Karpas-422 (cell line): ENCODE results near the gene KLHL3. TPM values are rescaled to one million over a fixed set of nuclear protein-coding genes. Genes with fewer than 3 reads are reported as not detected.

Experiments
- DNase-seq: peaks from one replicate; pipeline ENCODE4 v3.0.0-alpha.2; 2015
- H2AFZ ChIP-seq: fragments of 200-600 bp; sonication (generic); 2 replicates; pipeline ENCODE4 v1.6.1; 2014; ENCODE audit warnings: antibody characterized with exemption, low read length, mixed read lengths
- H3K27ac ChIP-seq: fragments of 200-600 bp; sonication (generic); 2 replicates; pipeline ENCODE4 v1.5.1; 2014; ENCODE audit warnings: mild to moderate bottlenecking, low read length, moderate library complexity
- H3K27me3 ChIP-seq: fragments of 200-600 bp; sonication (generic); 2 replicates; pipeline ENCODE4 v1.6.1; 2014; ENCODE audit warnings: low read length, mixed read lengths
- H3K36me3 ChIP-seq: fragments of 200-600 bp; sonication (generic); 2 replicates; pipeline ENCODE4 v1.6.1; 2014; ENCODE audit warnings: low read length, mixed read lengths; ENCODE audit not compliant: insufficient read depth
- H3K4me1 ChIP-seq: fragments of 200-600 bp; sonication (generic); 2 replicates; pipeline ENCODE4 v1.6.1; 2014; ENCODE audit warnings: mild to moderate bottlenecking, low read length, mixed read lengths
- H3K4me2 ChIP-seq: fragments of 200-600 bp; sonication (generic); 2 replicates; pipeline ENCODE4 v1.6.1; 2014; ENCODE audit warnings: low read length, low read depth, mild to moderate bottlenecking; ENCODE audit not compliant: poor library complexity, severe bottlenecking
- H3K4me3 ChIP-seq: fragments of 200-600 bp; sonication (generic); 2 replicates; pipeline ENCODE4 v1.5.1; 2014; ENCODE audit warnings: mild to moderate bottlenecking, antibody characterized with exemption, low read length, mixed read lengths
- H3K79me2 ChIP-seq: fragments of 200-600 bp; sonication (generic); 2 replicates; pipeline ENCODE4 v1.6.1; 2014; ENCODE audit warnings: mild to moderate bottlenecking, low read length, mixed read lengths
- H3K9ac ChIP-seq: fragments of 200-600 bp; sonication (generic); 2 replicates; pipeline ENCODE4 v1.6.0; 2014; ENCODE audit warnings: low read length
- H3K9me2 ChIP-seq: fragments of 200-600 bp; sonication (generic), shearing (Covaris generic); replicated peaks from 2 replicates; pipeline ENCODE4 v1.6.0; 2014; ENCODE audit warnings: mild to moderate bottlenecking, low read length, moderate library complexity; ENCODE audit not compliant: insufficient read depth
- H3K9me3 ChIP-seq: fragments of 300-700, 200-600 bp; sonication (generic); 2 replicates; pipeline ENCODE4 v1.6.1; 2014; ENCODE audit warnings: low read length, mixed read lengths
- H4K20me1 ChIP-seq: fragments of 200-600 bp; sonication (generic); 2 replicates; pipeline ENCODE4 v1.6.1; 2014; ENCODE audit warnings: mild to moderate bottlenecking, antibody characterized with exemption, low read length, low read depth; ENCODE audit not compliant: insufficient read depth
- total RNA-seq: library from RNA; depleted of rRNA; stranded (reverse); fragments of >200 nt; shearing (Covaris generic); gene quantifications from 2 replicates; pipeline ENCODE4 v1.2.3, GENCODE V29; 2014; ENCODE audit warnings: low replicate concordance

The KLHL3 gene
- total RNA-seq, 1 experiment from 2014 or later, result 0.67 TPM

DNA sequence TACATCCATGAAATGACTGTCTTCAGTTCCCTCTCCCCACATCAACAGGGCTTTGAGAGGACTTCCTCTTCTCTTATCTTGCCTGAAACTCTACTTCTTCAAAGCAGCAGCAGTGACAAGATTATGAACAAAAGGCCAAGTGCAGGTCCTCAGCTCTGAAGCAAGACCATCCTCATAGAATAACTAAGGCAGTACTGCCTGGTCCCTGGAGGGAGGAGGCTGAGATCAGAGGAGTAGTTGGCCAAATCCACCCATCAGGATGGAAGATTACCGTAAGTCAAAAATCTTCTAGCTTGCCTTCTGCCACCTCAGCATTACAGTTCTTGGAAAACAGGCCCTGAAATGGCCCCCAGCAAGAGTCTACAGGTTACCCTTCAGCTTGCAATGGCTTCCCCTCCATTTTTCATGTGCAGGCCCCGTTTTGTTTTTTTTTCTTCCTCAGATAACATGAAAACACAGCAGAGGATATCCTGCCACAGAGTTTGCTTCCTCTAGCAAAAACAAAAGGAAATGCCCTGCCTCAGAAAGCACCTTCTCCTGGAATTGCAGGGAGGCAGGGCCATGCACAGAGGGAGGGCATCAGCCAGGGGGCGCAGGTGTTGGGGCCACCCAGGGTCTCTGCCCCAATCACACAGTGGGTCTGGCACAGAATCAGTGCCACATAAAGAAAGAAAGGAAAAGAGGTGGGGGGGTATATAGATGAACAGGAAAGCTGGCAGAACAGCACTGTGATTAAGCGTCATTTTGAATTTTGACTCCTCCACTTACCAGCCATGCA lies 40.0 kb downstream of the KLHL3 start:
- Histone ChIP-seq H3K4me2 (no peak overlapping the region), H2AFZ (no peak overlapping the region), H4K20me1 (no peaks in the 10 kb centered on the region), H3K9ac (no peak overlapping the region), H3K27ac (no peak overlapping the region), H3K79me2 (no peaks in the 10 kb centered on the region), H3K4me1 (no peaks in the 10 kb centered on the region), H3K36me3 (no peaks in the 10 kb centered on the region), H3K4me3 (no peak overlapping the region), H3K9me3 (no peaks in the 10 kb centered on the region), H3K27me3 (no peaks in the 10 kb centered on the region), H3K9me2 (no peaks in the 10 kb centered on the region)
- no peak for DNase-seq

DNA sequence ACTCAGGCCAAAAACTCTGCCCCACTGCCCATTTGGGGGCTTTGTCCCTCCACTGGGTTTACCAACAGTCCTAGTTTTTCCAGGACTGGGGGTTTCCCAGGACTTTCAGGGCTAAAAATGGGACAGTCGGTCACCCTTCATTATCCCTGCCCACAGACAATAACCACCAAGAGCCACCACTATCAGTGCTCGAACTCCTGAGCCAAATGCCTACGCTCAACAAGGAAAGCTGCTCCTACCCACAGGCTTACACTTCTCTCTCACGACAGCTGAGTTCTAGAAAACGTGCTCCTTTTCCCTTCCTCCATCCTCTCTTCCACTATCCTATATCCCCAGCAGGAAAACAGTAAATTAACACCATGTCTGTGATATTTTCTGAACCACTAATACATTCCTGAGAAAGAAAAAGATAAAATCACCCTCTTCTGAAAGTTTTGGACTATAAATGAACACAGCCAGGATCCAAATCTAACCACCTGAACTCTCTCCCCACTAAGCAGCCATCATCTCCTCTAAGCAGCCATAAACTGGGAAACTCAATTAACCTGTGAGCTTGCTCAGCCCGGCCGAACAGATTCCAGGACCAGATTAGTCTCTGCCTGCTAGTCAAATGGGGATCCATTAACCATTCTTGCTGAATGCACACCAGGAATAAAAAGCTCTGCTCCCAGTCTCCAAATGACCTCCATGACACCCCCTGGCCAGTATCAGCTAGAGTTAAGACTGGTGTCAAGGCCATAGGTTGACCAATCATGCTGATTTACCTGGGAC lies 41.8 kb downstream of the KLHL3 start:
- Histone ChIP-seq H3K27me3 (no peaks in the 10 kb centered on the region), H3K4me1 (no peaks in the 10 kb centered on the region), H3K27ac (no peak overlapping the region), H3K4me3 (no peak overlapping the region), H3K9me3 (no peaks in the 10 kb centered on the region), H3K36me3 (no peaks in the 10 kb centered on the region), H3K9ac (no peak overlapping the region), H3K79me2 (no peaks in the 10 kb centered on the region), H2AFZ (no peak overlapping the region), H3K9me2 (no peaks in the 10 kb centered on the region), H3K4me2 (no peak overlapping the region), H4K20me1 (no peaks in the 10 kb centered on the region)
- no peak for DNase-seq

DNA sequence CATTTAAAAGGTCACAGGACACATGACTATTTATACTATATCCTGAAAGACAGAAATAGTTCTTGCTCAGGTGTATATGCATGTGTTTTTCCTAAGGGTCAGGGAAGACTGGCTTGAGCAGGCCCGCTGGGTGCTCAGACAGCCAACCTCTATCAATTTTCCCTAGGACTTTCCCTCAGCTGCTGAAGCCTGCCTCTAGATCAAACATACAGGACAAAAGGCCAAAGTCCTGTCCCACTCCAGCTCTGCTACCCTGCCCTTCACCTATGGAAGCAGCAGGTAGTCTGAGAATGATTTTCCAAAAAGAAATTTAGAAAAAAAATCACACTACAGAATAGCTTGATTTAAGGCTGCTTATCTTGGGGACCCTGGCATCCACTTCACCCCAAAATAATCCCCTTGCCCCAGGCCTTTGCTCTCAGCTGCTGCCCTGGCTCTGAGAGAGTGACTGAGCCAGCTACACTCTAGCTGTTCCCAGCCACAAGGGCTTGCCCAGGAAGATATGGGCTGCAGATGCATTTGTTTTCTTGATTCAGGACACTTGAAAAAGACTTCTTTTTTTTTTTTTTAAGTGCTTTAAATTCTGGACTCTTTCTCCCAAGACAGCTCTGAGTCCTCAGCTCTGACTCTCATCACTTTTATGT lies 42.5 kb downstream of the KLHL3 start:
- Histone ChIP-seq H4K20me1 (no peaks in the 10 kb centered on the region), H3K9me3 (no peaks in the 10 kb centered on the region), H3K9me2 (no peaks in the 10 kb centered on the region), H3K4me2 (no peak overlapping the region), H3K4me1 (no peaks in the 10 kb centered on the region), H3K27ac (no peak overlapping the region), H2AFZ (no peak overlapping the region), H3K4me3 (no peak overlapping the region), H3K27me3 (no peaks in the 10 kb centered on the region), H3K9ac (no peak overlapping the region), H3K36me3 (no peaks in the 10 kb centered on the region), H3K79me2 (no peaks in the 10 kb centered on the region)
- DNase-seq, result no peak

DNA sequence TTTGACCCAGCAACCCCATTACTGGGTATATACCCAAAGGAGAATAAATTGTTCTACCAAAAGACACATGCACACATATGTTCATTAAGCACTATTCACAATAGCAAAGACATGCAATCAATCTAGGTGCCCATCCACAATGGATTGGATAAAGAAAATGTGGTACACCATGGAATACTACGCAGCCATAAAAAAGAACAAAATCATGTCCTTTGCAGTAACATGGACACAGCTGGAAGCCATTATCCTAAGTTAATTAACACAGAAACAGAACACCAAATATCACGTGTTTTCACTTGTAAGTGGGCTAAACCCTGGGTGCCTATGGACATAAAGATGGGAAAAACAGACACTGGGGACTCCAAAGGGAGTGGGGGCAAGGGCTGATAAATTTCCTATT lies 46.6 kb downstream of the KLHL3 start:
- H3K4me1 ChIP-seq, result no peaks in the 10 kb centered on the region

DNA sequence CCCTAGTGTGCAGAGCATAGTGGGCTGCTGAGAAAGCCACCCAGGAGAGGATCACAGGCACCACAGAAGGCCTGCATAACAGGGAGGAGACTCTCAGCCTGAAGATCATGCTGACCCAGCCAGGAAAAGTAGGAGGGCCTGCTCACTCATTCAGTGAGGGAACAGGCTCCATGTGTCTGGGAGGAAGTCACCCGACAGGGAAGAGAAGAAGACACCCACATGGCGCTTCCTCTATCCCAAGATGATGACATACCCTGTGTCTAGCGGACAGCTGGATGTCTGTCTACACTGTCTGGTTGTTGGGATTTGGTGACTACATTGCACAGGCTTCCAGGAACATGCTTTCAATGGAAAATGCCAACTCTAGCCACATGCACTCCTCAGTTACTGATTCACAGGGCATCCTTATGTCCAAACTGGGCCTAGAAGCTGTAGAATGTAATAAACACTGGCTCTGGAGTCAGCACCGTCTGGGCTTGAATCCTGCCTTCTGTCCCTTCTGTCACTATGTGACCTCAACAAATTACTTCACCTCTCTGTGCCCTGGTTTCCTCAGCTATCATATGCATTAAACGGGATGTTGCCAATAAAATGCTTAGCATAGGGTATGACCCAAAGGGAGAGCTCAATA lies 47.6 kb downstream of the KLHL3 start:
- no peak overlapping the region for H3K27ac ChIP-seq
- H3K27me3 ChIP-seq, result no peaks in the 10 kb centered on the region
- no peak overlapping the region for H3K4me2 ChIP-seq
- H3K36me3 ChIP-seq, result no peaks in the 10 kb centered on the region
- no peak overlapping the region for H3K9ac ChIP-seq
- H3K9me2 ChIP-seq, result no peaks in the 10 kb centered on the region
- no peaks in the 10 kb centered on the region for H3K79me2 ChIP-seq
- no peaks in the 10 kb centered on the region for H4K20me1 ChIP-seq
- H3K4me1 ChIP-seq, result no peaks in the 10 kb centered on the region
- no peak for DNase-seq
- H3K9me3 ChIP-seq, result no peaks in the 10 kb centered on the region
- no peak overlapping the region for H2AFZ ChIP-seq
- H3K4me3 ChIP-seq, result no peak overlapping the region

More for the DNA sequence above, 46.6 kb downstream of the KLHL3 start:
- Histone ChIP-seq H3K9me2 (no peaks in the 10 kb centered on the region), H4K20me1 (no peaks in the 10 kb centered on the region), H3K9ac (no peak overlapping the region), H2AFZ (no peak overlapping the region), H3K36me3 (no peaks in the 10 kb centered on the region), H3K27ac (no peak overlapping the region), H3K9me3 (no peaks in the 10 kb centered on the region), H3K4me3 (no peak overlapping the region), H3K4me2 (no peak overlapping the region), H3K79me2 (no peaks in the 10 kb centered on the region), H3K27me3 (no peaks in the 10 kb centered on the region)
- no peak for DNase-seq

DNA sequence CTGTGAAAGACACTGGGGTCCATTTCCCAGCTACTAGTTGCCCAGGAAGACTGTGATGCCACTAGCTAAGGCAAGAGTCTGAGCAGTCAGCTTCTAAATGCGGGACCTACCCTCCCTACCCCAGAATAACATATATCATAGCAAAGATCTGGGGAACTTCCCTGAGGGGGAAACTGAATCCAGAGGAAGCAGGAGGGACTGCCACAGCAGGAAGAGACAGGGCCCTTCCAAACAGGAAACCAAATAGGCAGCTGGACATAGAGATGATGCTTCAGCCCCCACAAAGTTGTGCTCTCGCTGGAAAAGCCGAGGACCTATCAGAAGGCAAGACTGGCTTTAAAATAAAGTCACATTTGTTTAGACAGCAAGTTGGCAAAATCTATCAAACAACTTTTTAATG lies 51.1 kb downstream of the KLHL3 start:
- H3K4me2 ChIP-seq, result no peak overlapping the region
- H2AFZ ChIP-seq, result no peak overlapping the region
- H3K9me3 ChIP-seq, result no peaks in the 10 kb centered on the region
- no peak for DNase-seq
- no peaks in the 10 kb centered on the region for H3K4me1 ChIP-seq
- H3K4me3 ChIP-seq, result no peak overlapping the region
- H3K79me2 ChIP-seq, result no peaks in the 10 kb centered on the region
- no peaks in the 10 kb centered on the region for H3K9me2 ChIP-seq
- no peaks in the 10 kb centered on the region for H3K36me3 ChIP-seq
- H4K20me1 ChIP-seq, result no peaks in the 10 kb centered on the region
- H3K27me3 ChIP-seq, result no peaks in the 10 kb centered on the region
- no peak overlapping the region for H3K27ac ChIP-seq
- no peak overlapping the region for H3K9ac ChIP-seq

DNA sequence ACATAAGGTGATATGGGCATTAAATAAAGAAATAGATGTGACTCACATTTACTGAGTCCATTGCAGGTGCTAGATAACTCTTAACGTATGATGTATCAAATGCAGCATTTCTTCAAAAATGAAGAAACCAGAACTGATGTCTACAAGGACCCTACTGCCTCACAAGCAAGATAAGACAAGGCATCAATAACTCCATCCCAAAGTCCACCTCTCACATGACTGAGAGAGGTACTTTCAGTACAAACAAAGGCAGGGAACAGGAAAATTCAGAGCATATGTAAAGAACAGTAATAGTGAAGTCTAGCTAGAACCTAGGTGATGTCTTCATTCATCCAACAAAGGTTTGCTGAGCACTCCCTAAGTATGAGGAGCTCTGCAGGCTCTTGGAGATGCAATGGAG lies 54.7 kb downstream of the KLHL3 start:
- Histone ChIP-seq H3K79me2 (no peaks in the 10 kb centered on the region), H3K27ac (no peak overlapping the region), H3K27me3 (no peaks in the 10 kb centered on the region), H3K9me2 (no peaks in the 10 kb centered on the region), H3K36me3 (no peaks in the 10 kb centered on the region), H3K4me1 (no peaks in the 10 kb centered on the region), H3K9me3 (no peaks in the 10 kb centered on the region), H4K20me1 (no peaks in the 10 kb centered on the region), H3K9ac (no peak overlapping the region), H3K4me3 (no peak overlapping the region), H3K4me2 (no peak overlapping the region), H2AFZ (no peak overlapping the region)
- DNase-seq, result no peak

DNA sequence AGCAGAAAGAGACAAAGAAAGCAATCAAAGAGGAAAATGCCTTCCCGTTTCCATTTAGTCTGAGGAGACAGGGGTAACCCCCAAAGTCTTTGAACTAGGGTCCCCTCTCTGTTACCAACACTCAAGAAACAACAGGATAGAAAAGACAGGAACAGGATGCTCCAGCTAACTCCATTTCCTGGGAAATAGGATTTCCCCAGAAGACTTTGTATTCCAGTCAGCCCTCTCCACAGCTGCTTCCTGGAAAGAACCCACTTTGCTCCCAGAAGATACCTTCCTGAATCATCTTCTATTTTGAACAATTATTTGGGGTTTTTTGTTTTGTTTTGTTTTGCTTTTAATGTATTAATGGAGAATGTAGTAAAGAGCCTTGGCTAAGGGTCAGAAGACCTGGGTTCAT lies 56.0 kb downstream of the KLHL3 start:
- H4K20me1 ChIP-seq, result no peaks in the 10 kb centered on the region

More for the DNA sequence above, 56.0 kb downstream of the KLHL3 start:
- Histone ChIP-seq H3K9me3 (no peaks in the 10 kb centered on the region), H3K9ac (no peak overlapping the region), H2AFZ (no peak overlapping the region), H3K36me3 (no peaks in the 10 kb centered on the region), H3K27ac (no peak overlapping the region), H3K9me2 (no peaks in the 10 kb centered on the region), H3K4me3 (no peak overlapping the region), H3K79me2 (no peaks in the 10 kb centered on the region), H3K4me2 (no peak overlapping the region), H3K4me1 (no peaks in the 10 kb centered on the region), H3K27me3 (no peaks in the 10 kb centered on the region)
- DNase-seq, result no peak
